HEK293 (cell line): ENCODE data around the gene PGAM5.

ENCODE experiments used
- CTCF ChIA-PET: fragments of 350-600 bp; formaldehyde crosslinking; extraction: SDS; loops from one replicate; lab custom pipeline; 2021; ENCODE audit warnings: antibody characterized with exemption; lab: Yijun Ruan, JAX
- POLR2A ChIA-PET: fragments of 300-600 bp; formaldehyde crosslinking; extraction: SDS; loops from one replicate; lab custom pipeline; 2020; ENCODE audit warnings: antibody characterized with exemption, inconsistent platforms; lab: Yijun Ruan, JAX
- H3K27ac ChIP-seq: fragments of 200-500 bp; sonication (Bioruptor generic); 2 replicates; pipeline ENCODE4 v1.5.1; 2014; ENCODE audit warnings: low read depth, low read length, control low read depth, inconsistent platforms; ENCODE audit errors: extremely low read depth
- H3K36me3 ChIP-seq, 2 experiments: fragments of 200-500 bp in 1 of 2; sonication (Bioruptor generic) in 1 of 2; 1 replicate in 1 of 2; 2 replicates in 1 of 2; pipeline ENCODE4 v1.5.1; 2014 to 2017; ENCODE audit warnings: inconsistent platforms in 2 of 2, low read length in 2 of 2; ENCODE audit not compliant: control insufficient read depth in 2 of 2, insufficient read depth in 1 of 2
- H3K4me1 ChIP-seq: fragments of 200-500 bp; sonication (Bioruptor generic); 2 replicates; pipeline ENCODE4 v1.5.1; 2014; ENCODE audit warnings: mild to moderate bottlenecking, low read length, inconsistent platforms; ENCODE audit not compliant: control insufficient read depth, insufficient read depth
- H3K4me3 ChIP-seq: 2 replicates; pipeline ENCODE4 v1.5.1; 2011; ENCODE audit warnings: low read depth, mild to moderate bottlenecking, control low read depth, low read length, moderate library complexity
- H3K9me3 ChIP-seq: fragments of 200-500 bp; sonication (Bioruptor generic); 2 replicates; pipeline ENCODE4 v1.5.1; 2014; ENCODE audit warnings: low read depth, low read length, inconsistent platforms; ENCODE audit not compliant: control insufficient read depth, insufficient read depth
- HOXD13 ChIP-seq: sonication (generic); formaldehyde crosslinking; IDR thresholded peaks from 2 replicates; pipeline ENCODE4 v1.8.0; 2022; ENCODE audit warnings: missing genetic modification reagents, borderline replicate concordance
- KLF1 ChIP-seq: fragments of 450-650 bp; formaldehyde crosslinking; IDR thresholded peaks from 2 replicates; pipeline ENCODE4 v1.5.1; 2016; ENCODE audit warnings: missing biosample characterization, missing genetic modification characterization
- YY1 ChIP-seq: fragments of 450-650 bp; formaldehyde crosslinking; IDR thresholded peaks from 2 replicates; pipeline ENCODE4 v1.5.1; 2018; ENCODE audit warnings: missing biosample characterization, missing genetic modification characterization
- ZBTB7A ChIP-seq: fragments of 450-650 bp; formaldehyde crosslinking; IDR thresholded peaks from 2 replicates; pipeline ENCODE4 v1.5.1; 2016; ENCODE audit warnings: low read depth, missing biosample characterization, missing genetic modification characterization
- ZNF114 ChIP-seq: fragments of 450-650 bp; formaldehyde crosslinking; IDR thresholded peaks from 2 replicates; pipeline ENCODE4 v1.5.0; 2017; ENCODE audit warnings: missing biosample characterization, missing genetic modification characterization
- ZNF155 ChIP-seq: fragments of 450-650 bp; formaldehyde crosslinking; IDR thresholded peaks from 2 replicates; pipeline ENCODE4 v1.5.1; 2016; ENCODE audit warnings: missing biosample characterization, missing genetic modification characterization
- ZNF16 ChIP-seq: fragments of 450-650 bp; formaldehyde crosslinking; IDR thresholded peaks from 2 replicates; pipeline ENCODE4 v1.5.1; 2016; ENCODE audit warnings: low read depth, missing biosample characterization, missing genetic modification characterization
- ZNF202 ChIP-seq: fragments of 450-650 bp; formaldehyde crosslinking; IDR thresholded peaks from 2 replicates; pipeline ENCODE4 v1.5.1; 2016; ENCODE audit warnings: missing biosample characterization, missing genetic modification characterization, borderline replicate concordance
- ZNF214 ChIP-seq: fragments of 450-650 bp; formaldehyde crosslinking; IDR thresholded peaks from 2 replicates; pipeline ENCODE4 v1.5.1; 2017; ENCODE audit warnings: missing biosample characterization, mild to moderate bottlenecking, missing genetic modification characterization, borderline replicate concordance
- ZNF23 ChIP-seq: fragments of 450-650 bp; formaldehyde crosslinking; IDR thresholded peaks from 2 replicates; pipeline ENCODE4 v1.5.1; 2016; ENCODE audit warnings: missing biosample characterization, missing genetic modification characterization, borderline replicate concordance
- ZNF311 ChIP-seq: fragments of 450-650 bp; formaldehyde crosslinking; IDR thresholded peaks from 2 replicates; pipeline ENCODE4 v1.5.1; 2017; ENCODE audit warnings: missing biosample characterization, missing genetic modification characterization, borderline replicate concordance
- ZNF335 ChIP-seq: fragments of 450-650 bp; formaldehyde crosslinking; conservative IDR thresholded peaks from 2 replicates; pipeline ENCODE4 v1.5.1; 2016; ENCODE audit warnings: missing biosample characterization, missing genetic modification characterization
- ZNF473 ChIP-seq: fragments of 450-650 bp; formaldehyde crosslinking; IDR thresholded peaks from 2 replicates; pipeline ENCODE4 v1.5.1; 2017; ENCODE audit warnings: missing biosample characterization, missing genetic modification characterization
- ZNF830 ChIP-seq: fragments of 450-650 bp; IDR thresholded peaks from 2 replicates; pipeline ENCODE4 v1.5.0; 2018; ENCODE audit warnings: missing biosample characterization, missing genetic modification characterization, low read depth, mild to moderate bottlenecking, moderate library complexity
- ZSCAN18 ChIP-seq: fragments of 450-650 bp; formaldehyde crosslinking; IDR thresholded peaks from 2 replicates; pipeline ENCODE4 v1.5.1; 2016; ENCODE audit warnings: missing biosample characterization, missing genetic modification characterization
- TF ChIP-seq, protein P1 (sequence below): fragments of 450-650 bp; formaldehyde crosslinking; IDR thresholded peaks from 2 replicates; pipeline ENCODE4 v1.5.1; 2016; ENCODE audit warnings: missing biosample characterization, missing genetic modification characterization
- TF ChIP-seq, protein P2 (sequence below): fragments of 450-650 bp; formaldehyde crosslinking; IDR thresholded peaks from 2 replicates; pipeline ENCODE4 v1.5.1; 2016; ENCODE audit warnings: missing biosample characterization, missing genetic modification characterization
- TF ChIP-seq, protein P3 (sequence below): fragments of 450-650 bp; formaldehyde crosslinking; IDR thresholded peaks from 2 replicates; pipeline ENCODE4 v1.5.1; 2016; ENCODE audit warnings: missing biosample characterization, missing genetic modification characterization, borderline replicate concordance

Gene PGAM5

GRCh38 chr12:132761921-132762583 is 51.4 kb downstream of the PGAM5 start (continued):
- TF ChIP-seq, protein P1, sequence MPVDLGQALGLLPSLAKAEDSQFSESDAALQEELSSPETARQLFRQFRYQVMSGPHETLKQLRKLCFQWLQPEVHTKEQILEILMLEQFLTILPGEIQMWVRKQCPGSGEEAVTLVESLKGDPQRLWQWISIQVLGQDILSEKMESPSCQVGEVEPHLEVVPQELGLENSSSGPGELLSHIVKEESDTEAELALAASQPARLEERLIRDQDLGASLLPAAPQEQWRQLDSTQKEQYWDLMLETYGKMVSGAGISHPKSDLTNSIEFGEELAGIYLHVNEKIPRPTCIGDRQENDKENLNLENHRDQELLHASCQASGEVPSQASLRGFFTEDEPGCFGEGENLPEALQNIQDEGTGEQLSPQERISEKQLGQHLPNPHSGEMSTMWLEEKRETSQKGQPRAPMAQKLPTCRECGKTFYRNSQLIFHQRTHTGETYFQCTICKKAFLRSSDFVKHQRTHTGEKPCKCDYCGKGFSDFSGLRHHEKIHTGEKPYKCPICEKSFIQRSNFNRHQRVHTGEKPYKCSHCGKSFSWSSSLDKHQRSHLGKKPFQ (tag by site-specific recombination) = no peak
- no peak for TF ChIP-seq HOXD13
- TF ChIP-seq ZNF16 (tag by site-specific recombination) = no peak
- no peak for TF ChIP-seq ZSCAN18 (tag by site-specific recombination)
- no peak for TF ChIP-seq ZNF473 (tag by site-specific recombination)
- no peak for TF ChIP-seq ZNF114 (tag by site-specific recombination)
- TF ChIP-seq, protein P2, sequence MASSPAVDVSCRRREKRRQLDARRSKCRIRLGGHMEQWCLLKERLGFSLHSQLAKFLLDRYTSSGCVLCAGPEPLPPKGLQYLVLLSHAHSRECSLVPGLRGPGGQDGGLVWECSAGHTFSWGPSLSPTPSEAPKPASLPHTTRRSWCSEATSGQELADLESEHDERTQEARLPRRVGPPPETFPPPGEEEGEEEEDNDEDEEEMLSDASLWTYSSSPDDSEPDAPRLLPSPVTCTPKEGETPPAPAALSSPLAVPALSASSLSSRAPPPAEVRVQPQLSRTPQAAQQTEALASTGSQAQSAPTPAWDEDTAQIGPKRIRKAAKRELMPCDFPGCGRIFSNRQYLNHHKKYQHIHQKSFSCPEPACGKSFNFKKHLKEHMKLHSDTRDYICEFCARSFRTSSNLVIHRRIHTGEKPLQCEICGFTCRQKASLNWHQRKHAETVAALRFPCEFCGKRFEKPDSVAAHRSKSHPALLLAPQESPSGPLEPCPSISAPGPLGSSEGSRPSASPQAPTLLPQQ (tag by site-specific recombination) = peak; percentile 83
- TF ChIP-seq, all 188 proteins: peak for 72

DNA sequence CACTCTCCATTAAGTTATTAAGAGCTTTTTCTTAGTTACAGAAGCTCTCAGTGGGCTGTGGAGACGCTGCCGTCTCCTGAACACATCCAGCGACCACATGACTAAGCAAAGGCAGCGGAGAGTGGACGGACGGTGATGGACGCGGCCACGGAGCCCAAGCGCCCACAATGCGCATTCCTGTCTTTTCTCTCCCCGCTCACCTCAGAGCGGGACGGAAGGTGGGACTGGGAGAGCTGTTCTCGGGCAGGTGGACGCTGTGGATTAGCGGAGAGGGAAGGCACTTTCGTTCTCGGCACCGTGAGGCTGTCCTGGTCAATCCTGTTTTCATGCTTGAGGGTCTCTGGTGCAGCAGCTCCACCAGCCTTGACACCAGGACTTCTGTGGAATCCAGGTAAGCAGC is 53.6 kb downstream of the PGAM5 start:
- POLR2A ChIA-PET = no interaction called here
- Histone ChIP-seq H3K4me3 (no peak overlapping the region), H3K4me1 (peaks cover 4% of the 10 kb centered on the region), H3K9me3 (no peaks in the 10 kb centered on the region), H3K27ac (no peak overlapping the region), H3K36me3 (peaks cover 0 to 13% of the 10 kb centered on the region in 2 experiments; a peak in 2 of 3 replicates)
- CTCF ChIA-PET = no interaction called here
- TF ChIP-seq, protein P3, sequence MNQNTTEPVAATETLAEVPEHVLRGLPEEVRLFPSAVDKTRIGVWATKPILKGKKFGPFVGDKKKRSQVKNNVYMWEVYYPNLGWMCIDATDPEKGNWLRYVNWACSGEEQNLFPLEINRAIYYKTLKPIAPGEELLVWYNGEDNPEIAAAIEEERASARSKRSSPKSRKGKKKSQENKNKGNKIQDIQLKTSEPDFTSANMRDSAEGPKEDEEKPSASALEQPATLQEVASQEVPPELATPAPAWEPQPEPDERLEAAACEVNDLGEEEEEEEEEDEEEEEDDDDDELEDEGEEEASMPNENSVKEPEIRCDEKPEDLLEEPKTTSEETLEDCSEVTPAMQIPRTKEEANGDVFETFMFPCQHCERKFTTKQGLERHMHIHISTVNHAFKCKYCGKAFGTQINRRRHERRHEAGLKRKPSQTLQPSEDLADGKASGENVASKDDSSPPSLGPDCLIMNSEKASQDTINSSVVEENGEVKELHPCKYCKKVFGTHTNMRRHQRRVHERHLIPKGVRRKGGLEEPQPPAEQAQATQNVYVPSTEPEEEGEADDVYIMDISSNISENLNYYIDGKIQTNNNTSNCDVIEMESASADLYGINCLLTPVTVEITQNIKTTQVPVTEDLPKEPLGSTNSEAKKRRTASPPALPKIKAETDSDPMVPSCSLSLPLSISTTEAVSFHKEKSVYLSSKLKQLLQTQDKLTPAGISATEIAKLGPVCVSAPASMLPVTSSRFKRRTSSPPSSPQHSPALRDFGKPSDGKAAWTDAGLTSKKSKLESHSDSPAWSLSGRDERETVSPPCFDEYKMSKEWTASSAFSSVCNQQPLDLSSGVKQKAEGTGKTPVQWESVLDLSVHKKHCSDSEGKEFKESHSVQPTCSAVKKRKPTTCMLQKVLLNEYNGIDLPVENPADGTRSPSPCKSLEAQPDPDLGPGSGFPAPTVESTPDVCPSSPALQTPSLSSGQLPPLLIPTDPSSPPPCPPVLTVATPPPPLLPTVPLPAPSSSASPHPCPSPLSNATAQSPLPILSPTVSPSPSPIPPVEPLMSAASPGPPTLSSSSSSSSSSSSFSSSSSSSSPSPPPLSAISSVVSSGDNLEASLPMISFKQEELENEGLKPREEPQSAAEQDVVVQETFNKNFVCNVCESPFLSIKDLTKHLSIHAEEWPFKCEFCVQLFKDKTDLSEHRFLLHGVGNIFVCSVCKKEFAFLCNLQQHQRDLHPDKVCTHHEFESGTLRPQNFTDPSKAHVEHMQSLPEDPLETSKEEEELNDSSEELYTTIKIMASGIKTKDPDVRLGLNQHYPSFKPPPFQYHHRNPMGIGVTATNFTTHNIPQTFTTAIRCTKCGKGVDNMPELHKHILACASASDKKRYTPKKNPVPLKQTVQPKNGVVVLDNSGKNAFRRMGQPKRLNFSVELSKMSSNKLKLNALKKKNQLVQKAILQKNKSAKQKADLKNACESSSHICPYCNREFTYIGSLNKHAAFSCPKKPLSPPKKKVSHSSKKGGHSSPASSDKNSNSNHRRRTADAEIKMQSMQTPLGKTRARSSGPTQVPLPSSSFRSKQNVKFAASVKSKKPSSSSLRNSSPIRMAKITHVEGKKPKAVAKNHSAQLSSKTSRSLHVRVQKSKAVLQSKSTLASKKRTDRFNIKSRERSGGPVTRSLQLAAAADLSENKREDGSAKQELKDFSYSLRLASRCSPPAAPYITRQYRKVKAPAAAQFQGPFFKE (tag by site-specific recombination) = no peak
- TF ChIP-seq ZNF155 (tag by site-specific recombination) = no peak

GRCh38 chr12:132765361-132765760 is 54.7 kb downstream of the PGAM5 start:
- ChIA-PET POLR2A (no interaction called here), CTCF (no interaction called here)
- no peak overlapping the region for H3K27ac ChIP-seq
- no peaks in the 10 kb centered on the region; the same call in 1 of the 2 replicates for H3K4me1 ChIP-seq
- H3K4me3 ChIP-seq = no peak overlapping the region
- no peaks in the 10 kb centered on the region for H3K9me3 ChIP-seq
- H3K36me3 ChIP-seq = peaks cover 0 to 17% of the 10 kb centered on the region in 2 experiments; a peak in 2 of 3 replicates
- no peak for TF ChIP-seq ZNF214 (tag by site-specific recombination)
- TF ChIP-seq ZNF830 (tag by site-specific recombination) = no peak
- no peak for TF ChIP-seq KLF1 (tag by site-specific recombination)
- no peak for TF ChIP-seq ZNF23
- no peak for TF ChIP-seq ZBTB7A (tag by site-specific recombination)
- no peak for TF ChIP-seq YY1
- no peak for TF ChIP-seq ZNF311 (tag by site-specific recombination)
- no peak for TF ChIP-seq ZNF335 (tag by site-specific recombination)
- no peak for TF ChIP-seq ZNF202 (tag by site-specific recombination)
